HG03175 (cell line): ENCODE data around the gene SBF1.

Experiments
- ATAC-seq: cut with Tn5 transposase; IDR thresholded peaks from one replicate; pipeline ENCODE4 v1.9.1; 2021; ENCODE audit warnings: mild to moderate bottlenecking, moderate library complexity; ENCODE audit not compliant: unreplicated experiment

Gene SBF1

GRCh38 chr22:50467773-50468440, 6.9 kb downstream of the SBF1 start:
- no peak for ATAC-seq

DNA sequence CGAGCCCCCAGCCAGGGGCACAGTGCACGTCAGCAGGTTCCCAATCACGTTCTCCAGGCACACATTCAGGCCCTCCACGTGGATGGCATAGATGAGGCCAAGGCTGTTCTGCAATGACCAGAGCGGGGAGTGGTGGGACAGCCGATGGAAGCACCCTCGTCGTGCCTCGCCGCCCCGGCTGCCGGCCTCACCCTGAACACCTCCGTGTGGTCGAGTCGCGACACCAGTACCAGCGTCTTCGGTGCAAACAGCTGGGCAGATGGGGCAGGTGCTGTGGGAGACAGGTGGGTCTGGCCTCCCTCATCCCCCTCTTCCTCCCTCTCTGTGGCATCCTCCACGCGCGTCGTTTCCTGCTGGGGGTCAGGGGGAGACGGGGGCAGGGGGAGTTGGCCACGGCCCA, 7.5 kb downstream of the SBF1 start:
- ATAC-seq: no peak

DNA sequence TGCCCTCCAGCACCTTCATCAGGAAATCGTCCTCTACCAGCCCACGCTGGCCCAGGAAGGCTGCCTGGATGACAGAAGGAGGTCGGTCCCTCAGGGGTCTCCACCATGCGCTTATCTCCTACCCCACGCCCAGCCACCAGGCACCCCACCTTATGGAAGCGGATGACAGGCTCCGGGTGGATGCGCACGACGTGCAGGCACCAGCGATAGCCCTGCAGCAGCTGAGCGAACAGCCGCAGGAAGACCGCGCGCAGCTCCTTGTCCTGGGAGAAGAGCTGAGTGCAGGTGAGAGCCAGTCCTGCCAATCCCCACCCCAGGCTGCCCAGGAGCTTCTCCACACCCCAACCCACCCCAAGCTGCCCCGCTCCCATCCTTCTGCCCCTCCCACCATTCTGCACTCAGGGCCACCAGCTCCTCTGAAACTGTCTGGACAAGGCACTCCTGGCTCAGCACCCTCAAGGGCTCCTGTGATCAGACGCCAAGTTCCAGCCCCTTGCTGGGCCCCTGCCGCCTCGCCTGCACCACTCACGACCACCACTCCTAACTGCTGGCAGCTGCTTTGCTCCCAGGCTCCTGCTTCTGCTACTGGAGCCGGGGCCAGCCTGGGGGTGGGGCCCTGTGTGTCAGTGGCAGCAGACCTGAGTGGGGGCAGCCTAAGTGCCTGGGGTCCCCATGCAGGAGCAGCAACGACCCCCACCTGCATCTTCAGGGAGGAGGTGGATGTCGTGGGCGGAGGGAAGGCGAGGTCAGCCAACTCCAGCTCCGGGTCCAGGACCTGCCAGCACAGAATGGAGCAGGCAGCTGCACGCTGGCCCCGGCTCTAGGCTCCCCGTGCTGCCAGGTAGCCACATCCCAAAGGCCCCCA, 9.5 kb downstream of the SBF1 start:
- no peak for ATAC-seq

DNA sequence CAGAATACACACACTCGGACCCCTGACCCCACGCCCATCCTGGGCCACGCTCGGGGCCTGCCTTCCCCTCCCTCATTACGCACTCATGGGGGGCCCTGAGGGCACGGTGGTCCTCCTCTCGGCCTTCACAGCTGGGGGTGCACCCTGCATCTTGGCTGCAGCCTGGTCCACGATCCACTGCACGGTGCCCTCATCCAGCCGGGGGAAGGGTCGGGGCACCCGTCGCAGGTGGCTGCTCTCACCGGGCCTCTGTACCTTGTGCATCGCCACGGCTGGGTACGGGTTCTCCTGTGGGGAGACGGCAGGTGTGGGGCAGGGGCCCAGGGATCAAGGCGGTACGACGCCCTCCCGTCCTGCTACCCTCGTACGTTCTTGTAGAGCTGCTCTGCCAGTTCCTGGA, 10.4 kb downstream of the SBF1 start:
- ATAC-seq: no peak

GRCh38 chr22:50463188-50463900, 11.5 kb downstream of the SBF1 start:
- ATAC-seq: no peak

DNA sequence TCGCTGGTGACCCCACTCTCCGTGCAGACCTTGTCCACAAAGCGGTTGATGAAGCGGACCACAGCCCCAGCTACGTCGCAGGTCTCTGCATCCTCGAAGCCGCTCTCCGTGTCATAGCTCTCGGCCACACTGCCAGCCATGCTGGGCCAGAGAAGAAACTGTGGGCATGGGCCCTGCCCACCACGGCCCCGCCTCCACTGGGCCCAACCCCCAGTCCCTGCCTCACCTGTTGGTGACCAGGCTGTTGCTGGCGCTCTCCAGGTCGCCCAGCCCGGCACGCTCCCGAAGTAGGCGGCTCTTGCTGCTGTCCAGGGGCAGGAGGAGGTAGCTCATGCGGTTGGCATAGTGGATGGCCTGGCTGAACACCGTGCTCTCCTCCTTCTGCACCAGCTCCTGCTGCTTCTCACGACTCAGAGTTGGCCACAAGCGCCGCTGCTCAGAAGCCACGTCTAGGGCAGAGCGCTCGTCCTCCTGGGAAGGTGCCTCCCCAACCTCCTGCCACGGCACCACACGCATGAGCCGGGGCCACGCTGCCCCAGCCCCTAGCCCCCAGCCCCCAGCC, 12.8 kb downstream of the SBF1 start:
- ATAC-seq: no peak

DNA sequence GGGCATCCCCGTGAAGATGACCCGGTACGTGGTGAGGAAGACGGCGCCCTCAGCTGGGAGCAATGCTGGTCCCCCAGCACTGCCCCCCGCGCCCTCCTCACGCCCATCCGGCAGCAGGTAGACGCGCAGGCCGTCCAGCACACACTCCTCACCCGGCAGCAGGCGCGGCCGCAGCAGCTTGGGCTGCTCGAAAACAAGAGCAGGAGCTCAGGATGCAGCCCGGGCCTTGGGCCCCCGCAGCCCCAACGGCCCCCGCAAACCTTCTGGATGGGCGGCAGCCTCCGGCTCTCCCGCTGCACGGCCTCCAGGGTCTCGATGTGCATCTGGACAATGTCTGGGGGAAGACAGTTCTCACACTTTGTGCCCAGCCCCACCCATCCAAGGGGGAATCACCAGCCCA, 13.3 kb downstream of the SBF1 start:
- no peak for ATAC-seq

DNA sequence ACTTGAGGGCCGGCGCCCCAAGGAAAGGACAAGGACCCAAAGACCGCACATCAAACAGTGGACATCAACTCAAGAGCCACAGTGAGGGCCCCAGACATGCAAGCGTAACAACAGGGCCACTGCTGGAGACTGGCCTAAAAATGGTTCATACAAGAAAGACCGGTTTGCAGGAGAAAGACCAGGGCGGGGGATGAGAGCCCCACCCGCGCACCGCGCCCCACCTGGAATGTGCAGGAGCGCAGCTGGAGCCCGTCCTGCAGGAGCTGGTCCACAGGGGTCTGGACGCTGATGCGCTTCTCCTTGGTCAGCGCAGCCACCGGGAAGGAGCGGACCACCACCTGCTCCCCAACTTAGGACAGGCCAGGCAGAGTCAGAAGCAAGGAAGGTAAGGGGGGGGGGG, 13.9 kb downstream of the SBF1 start:
- ATAC-seq: no peak

DNA sequence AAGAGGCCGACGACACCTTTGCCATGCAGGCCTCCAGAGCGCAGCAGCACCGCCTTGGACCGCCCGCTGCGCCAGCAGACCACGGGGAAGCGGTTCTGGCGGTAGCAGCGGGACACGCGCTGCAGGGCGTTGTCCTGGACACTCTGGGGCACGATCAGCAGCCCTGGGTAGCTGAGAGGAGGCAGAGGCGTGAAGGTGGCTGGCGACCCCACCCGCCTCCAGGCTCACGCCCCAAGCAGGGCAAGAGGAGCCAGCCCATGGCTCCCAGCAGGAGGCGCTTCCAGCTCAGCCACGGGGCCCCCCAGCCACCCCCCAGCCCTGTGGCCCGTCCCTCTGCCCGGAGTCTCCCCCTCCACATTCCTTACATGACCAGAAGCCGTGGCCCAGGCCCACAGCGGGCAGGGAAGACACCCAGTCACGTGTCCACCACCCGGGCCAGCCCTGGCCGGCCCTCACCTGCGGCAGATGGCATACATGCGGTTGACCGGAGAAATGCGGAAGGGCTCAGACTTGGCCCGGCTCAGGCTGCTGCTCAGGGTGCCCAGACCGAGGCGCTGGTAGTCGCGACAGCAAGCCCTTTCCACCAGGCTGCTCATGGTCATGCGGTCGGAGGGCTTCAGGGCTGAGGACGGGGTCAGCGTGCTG, 15.2 kb downstream of the SBF1 start:
- ATAC-seq: no peak

GRCh38 chr22:50459016-50459415, 15.8 kb downstream of the SBF1 start:
- ATAC-seq: no peak

DNA sequence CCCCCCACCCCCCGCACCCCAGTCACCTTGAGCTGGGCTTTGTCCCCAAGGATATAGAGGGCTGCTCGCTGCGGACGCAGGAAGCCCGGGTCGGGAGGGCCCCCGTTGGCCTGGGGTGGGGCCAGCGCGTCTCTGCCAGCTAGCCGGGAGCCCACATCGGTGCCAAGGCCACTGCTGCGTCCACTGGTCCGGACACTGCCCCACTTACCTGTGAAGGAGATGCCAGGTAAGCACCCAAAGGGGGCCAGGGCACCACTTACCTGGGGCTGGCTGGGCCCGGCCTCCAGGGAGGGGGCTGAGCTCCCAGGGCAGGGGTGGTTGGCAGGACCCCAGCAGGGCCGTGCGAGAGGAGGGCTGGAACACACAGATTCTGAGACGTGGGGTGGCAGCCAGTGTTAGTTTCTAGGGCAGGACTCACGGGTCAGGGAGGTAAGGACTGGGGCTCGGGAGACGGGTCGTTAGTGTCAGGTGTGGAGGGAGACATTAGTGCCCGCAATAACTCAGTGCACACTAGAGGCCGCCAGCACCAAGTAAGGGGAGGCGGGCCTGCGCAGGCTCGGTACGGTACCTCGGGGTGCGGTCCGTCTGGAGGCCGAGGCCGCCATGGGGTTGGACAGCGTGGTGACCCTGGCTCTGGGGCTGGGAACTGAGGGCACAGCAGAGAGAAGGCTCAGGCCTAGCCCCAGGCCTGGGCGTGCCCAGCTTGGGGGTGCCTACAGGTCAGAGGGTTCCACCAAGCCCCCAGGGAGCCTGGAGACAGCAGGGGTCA, 18.2 kb downstream of the SBF1 start:
- ATAC-seq: no peak

DNA sequence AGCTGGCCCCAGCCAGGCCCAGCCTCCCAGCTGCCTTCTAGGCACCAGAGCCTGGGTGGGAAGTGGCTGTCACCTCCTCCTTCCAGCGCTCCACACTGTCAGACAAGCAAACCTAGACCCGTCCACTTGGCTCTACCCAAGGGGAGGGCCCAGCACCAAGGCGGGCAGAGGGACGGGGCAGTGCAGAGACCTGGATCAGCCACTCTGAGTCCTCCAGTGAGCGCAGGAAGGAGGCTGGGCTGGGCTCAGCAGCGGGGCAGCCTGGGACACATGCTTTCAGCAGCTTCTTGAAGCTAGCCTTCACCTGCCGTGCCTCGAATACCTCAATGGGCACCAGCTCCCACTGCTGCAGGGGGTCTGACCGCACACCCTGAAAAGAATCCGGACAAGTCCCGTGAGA, 18.8 kb downstream of the SBF1 start:
- ATAC-seq: no peak

DNA sequence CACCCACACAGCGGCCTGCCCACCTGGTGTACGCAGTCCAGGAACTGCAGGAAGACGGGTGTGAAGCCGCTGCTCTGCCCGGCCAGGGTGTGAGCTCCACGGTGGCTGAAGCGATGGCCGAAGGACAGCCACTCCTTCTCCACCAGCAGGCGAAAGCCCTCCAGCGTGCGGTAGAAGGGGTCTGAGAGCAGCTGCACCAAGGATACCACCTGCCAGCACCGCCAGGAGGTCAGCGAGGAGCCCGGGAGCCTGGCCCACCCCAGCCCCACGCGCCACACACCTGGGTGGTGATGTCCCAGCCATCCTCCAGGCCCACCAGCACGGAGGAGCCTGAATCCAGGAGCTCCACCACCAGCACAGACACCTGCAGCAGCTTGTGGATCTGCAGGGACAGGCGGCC, 19.6 kb downstream of the SBF1 start:
- no peak for ATAC-seq

DNA sequence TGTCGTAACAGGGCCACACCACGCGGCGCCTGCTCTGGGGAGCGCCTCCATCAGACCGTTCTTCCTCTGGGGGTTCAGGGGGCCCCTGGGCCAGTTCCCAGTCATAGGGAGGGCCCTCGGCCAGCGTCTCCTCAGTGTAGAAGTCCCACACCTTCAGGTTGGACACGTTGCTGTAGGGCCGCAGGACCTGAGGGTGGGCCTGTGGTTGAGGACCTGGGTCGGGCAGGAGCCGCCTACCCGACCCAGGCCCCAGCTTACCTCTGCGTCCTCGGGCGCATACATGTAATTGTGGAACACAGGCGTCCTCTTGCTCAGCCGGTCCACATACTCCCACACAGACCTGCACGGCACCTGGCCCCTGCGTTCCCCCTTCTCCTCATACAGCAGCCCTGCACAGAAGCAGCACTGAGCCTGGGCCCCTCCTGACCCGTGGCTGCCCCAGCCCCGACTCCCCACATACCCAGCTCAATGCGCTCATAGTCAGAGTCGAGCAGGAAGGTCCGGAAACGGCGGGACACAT, 20.2 kb downstream of the SBF1 start:
- ATAC-seq: no peak

DNA sequence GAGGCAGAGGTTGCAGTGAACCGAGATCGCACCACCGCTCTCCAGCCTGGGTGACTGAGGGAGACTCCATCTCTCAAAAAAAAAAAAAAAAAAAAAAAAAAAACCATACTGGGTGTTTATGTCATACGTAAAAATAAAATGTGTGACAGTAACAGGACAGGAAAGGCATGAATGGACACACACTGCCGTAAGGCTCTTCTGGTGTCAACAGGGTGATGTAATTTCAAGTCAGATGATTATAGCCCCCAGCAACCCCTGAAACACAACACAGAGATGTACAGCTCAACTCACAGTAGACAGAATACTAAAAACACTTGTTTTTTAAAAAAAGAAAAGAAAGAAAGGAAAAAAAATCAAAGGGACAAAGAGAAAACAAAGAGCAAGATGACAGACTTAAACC, 22.2 kb downstream of the SBF1 start:
- ATAC-seq: no peak

GRCh38 chr22:50447576-50448551, 27.0 kb downstream of the SBF1 start:
- no peak for ATAC-seq

GRCh38 chr22:50446708-50447575, 27.9 kb downstream of the SBF1 start:
- ATAC-seq: no peak
